ENCODE data around the gene LDHAL6A. TPM values are rescaled to one million over a fixed set of nuclear protein-coding genes. Genes with fewer than 3 reads are reported as not detected.

The LDHAL6A gene
- total and polyA plus RNA-seq, 2 of the 13 experiments (the other 11 are each of a cell fraction or from before 2014, with no cell fraction given): not detected

DNA sequence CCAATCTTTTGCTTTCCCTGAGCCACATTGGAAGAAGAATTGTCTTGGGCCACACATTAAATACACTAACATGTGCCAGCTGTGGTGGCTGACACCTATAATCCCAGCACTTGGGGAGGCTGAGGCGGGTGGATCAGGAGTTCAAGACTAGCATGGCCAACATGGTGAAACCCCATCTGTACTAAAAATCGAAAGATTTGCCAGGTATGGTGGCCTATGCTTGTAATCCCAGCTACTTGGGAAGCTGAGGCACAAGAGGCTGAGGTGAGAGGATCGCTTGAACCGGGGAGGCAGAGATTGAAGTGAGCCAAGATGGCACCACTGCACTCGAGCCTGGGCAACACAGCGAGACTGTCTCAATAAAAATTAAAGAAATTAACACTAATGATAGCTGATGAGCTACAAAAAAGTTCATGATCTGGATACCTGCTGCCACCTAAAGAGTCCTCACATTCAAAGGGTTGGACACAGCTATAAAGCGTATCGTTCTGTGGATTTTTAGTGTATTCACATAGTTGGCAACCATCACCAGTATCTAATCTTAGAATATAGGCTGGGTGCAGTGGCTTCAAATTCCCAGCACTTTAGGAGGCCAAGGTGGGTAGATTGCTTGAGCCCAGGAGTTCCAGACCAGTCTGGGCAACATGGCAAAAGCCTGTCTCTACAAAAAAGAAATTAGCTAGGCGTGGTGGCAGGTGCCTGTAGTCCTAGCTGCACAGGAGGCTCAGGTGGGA is 46.9 kb upstream of the LDHAL6A start (continued):
- TF ChIP-seq, protein P1, sequence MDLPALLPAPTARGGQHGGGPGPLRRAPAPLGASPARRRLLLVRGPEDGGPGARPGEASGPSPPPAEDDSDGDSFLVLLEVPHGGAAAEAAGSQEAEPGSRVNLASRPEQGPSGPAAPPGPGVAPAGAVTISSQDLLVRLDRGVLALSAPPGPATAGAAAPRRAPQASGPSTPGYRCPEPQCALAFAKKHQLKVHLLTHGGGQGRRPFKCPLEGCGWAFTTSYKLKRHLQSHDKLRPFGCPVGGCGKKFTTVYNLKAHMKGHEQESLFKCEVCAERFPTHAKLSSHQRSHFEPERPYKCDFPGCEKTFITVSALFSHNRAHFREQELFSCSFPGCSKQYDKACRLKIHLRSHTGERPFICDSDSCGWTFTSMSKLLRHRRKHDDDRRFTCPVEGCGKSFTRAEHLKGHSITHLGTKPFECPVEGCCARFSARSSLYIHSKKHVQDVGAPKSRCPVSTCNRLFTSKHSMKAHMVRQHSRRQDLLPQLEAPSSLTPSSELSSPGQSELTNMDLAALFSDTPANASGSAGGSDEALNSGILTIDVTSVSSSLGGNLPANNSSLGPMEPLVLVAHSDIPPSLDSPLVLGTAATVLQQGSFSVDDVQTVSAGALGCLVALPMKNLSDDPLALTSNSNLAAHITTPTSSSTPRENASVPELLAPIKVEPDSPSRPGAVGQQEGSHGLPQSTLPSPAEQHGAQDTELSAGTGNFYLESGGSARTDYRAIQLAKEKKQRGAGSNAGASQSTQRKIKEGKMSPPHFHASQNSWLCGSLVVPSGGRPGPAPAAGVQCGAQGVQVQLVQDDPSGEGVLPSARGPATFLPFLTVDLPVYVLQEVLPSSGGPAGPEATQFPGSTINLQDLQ (CRISPR knock-in tag; IDR thresholded peaks at IDR 0.05): no peak
- TF ChIP-seq ZNF816 (CRISPR knock-in tag; IDR thresholded peaks at IDR 0.05; ENCODE audit: borderline replicate concordance): peak; percentile 61; the same call in 1 of the 2 replicates
- 0 out of 2 replicates have a peak, but pooled peaks have one; percentile 68 for TF ChIP-seq ZNF616 (CRISPR knock-in tag; IDR thresholded peaks at IDR 0.05; ENCODE audit: low read depth)
- TF ChIP-seq ZNF724P (CRISPR knock-in tag; IDR thresholded peaks at IDR 0.05; ENCODE audit: borderline replicate concordance): no peak
- no peak for TF ChIP-seq IKZF1 (IDR thresholded peaks at IDR 0.05)
- no peak for TF ChIP-seq SMC3 (IDR thresholded peaks at IDR 0.05; ENCODE audit: low read length)
- no peak for TF ChIP-seq ZNF562 (CRISPR knock-in tag; IDR thresholded peaks at IDR 0.05; ENCODE audit: borderline replicate concordance)
- TF ChIP-seq NFKB2 (CRISPR knock-in tag; IDR thresholded peaks at IDR 0.05; ENCODE audit: borderline replicate concordance): no peak
- TF ChIP-seq, protein P2, sequence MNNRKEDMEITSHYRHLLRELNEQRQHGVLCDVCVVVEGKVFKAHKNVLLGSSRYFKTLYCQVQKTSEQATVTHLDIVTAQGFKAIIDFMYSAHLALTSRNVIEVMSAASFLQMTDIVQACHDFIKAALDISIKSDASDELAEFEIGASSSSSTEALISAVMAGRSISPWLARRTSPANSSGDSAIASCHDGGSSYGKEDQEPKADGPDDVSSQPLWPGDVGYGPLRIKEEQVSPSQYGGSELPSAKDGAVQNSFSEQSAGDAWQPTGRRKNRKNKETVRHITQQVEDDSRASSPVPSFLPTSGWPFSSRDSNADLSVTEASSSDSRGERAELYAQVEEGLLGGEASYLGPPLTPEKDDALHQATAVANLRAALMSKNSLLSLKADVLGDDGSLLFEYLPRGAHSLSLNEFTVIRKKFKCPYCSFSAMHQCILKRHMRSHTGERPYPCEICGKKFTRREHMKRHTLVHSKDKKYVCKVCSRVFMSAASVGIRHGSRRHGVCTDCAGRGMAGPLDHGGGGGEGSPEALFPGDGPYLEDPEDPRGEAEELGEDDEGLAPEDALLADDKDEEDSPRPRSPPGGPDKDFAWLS (CRISPR knock-in tag; IDR thresholded peaks at IDR 0.05; ENCODE audit: borderline replicate concordance): no peak
- TF ChIP-seq ZNF777 (CRISPR knock-in tag; IDR thresholded peaks at IDR 0.05): no peak
- TF ChIP-seq ZNF550 (CRISPR knock-in tag; IDR thresholded peaks at IDR 0.05; ENCODE audit: borderline replicate concordance): no peak
- no peak for TF ChIP-seq SOX5 (CRISPR knock-in tag; IDR thresholded peaks at IDR 0.05; ENCODE audit: borderline replicate concordance)
- TF ChIP-seq AGO1 (IDR thresholded peaks at IDR 0.05; ENCODE audit: low read depth, low read length, poor library complexity, severe bottlenecking): peak; percentile 41
- no peak for TF ChIP-seq ZNF354B (CRISPR knock-in tag; IDR thresholded peaks at IDR 0.05)
- peak; percentile 36; the same call in 1 of the 2 replicates for TF ChIP-seq CHD2 (IDR thresholded peaks at IDR 0.05; ENCODE audit: low read depth, low read length)
- no peak for TF ChIP-seq TBX3 (IDR thresholded peaks at IDR 0.05; ENCODE audit: borderline replicate concordance)
- peak; percentile 67 for TF ChIP-seq AGO2 (optimal IDR thresholded peaks at IDR 0.05; ENCODE audit: low read depth, low read length)
- TF ChIP-seq, protein P3, sequence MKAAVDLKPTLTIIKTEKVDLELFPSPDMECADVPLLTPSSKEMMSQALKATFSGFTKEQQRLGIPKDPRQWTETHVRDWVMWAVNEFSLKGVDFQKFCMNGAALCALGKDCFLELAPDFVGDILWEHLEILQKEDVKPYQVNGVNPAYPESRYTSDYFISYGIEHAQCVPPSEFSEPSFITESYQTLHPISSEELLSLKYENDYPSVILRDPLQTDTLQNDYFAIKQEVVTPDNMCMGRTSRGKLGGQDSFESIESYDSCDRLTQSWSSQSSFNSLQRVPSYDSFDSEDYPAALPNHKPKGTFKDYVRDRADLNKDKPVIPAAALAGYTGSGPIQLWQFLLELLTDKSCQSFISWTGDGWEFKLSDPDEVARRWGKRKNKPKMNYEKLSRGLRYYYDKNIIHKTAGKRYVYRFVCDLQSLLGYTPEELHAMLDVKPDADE (CRISPR knock-in tag; IDR thresholded peaks at IDR 0.05): no peak
- no peak for TF ChIP-seq HOXA7 (CRISPR knock-in tag; IDR thresholded peaks at IDR 0.05)
- TF ChIP-seq, protein P4, sequence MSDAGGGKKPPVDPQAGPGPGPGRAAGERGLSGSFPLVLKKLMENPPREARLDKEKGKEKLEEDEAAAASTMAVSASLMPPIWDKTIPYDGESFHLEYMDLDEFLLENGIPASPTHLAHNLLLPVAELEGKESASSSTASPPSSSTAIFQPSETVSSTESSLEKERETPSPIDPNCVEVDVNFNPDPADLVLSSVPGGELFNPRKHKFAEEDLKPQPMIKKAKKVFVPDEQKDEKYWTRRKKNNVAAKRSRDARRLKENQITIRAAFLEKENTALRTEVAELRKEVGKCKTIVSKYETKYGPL (CRISPR knock-in tag; IDR thresholded peaks at IDR 0.05): no peak
- TF ChIP-seq ZNF143 (CRISPR knock-in tag; IDR thresholded peaks at IDR 0.05): no peak

Data from HepG2 (cell line).